K562 (cell line): ENCODE data around the gene CEMP1. TPM values are rescaled to one million over a fixed set of nuclear protein-coding genes. Genes with fewer than 3 reads are reported as not detected.

Experiments
- ATAC-seq: fragments of 200-7000 bp; cut with Tn5 transposase; 3 replicates; pipeline ENCODE4 v1.9.1; 2020; ENCODE audit warnings: moderate library complexity
- BruUV-seq: library from RNA; stranded (reverse); fragments of 400-500 nt; replicated peaks from 2 replicates; lab custom pipeline; 2021; lab: Mats Ljungman, UMichigan
- CTCF ChIA-PET: fragments of 300-600 bp; formaldehyde crosslinking; extraction: SDS; loops from one replicate; lab custom pipeline; 2021; ENCODE audit warnings: low intra/inter-chr PET ratio; lab: Yijun Ruan, JAX
- POLR2A ChIA-PET: fragments of 300-600, 350-650 bp; sonication (Branson Sonifier 250); formaldehyde crosslinking; extraction: SDS; loops from one replicate; lab custom pipeline; 2021; ENCODE audit warnings: antibody characterized with exemption, inconsistent platforms; lab: Yijun Ruan, JAX
- DNase-seq, 4 experiments: peaks; one replicate each; pipeline versions ENCODE4 v3.0.0 to v3.0.0-alpha.2; 2011 to 2018; ENCODE audit warnings: low spot score in 3 of 4, mixed read lengths in 3 of 4; ENCODE audit errors: extremely low read depth in 1 of 4
- FAIRE-seq: peaks from 2 replicates; lab custom pipeline; 2011; peaks lifted over from hg19 to GRCh38; lab: Jason Lieb, UNC
- H2AFZ ChIP-seq: 2 replicates; pipeline ENCODE4 v1.6.0; 2011; ENCODE audit warnings: low read depth, low read length, control low read depth, inconsistent platforms
- H3K27ac ChIP-seq: fragments of 200-600 bp; 3 replicates; pipeline ENCODE4 v1.8.0; 2011; ENCODE audit warnings: low read depth, mild to moderate bottlenecking, control low read depth, inconsistent platforms, low read length, moderate library complexity, mixed read lengths; ENCODE audit errors: extremely low read depth
- H3K27me3 ChIP-seq, 2 experiments: fragments of 300-600 bp in 1 of 2; 2 replicates in 1 of 2; 3 replicates in 1 of 2; pipeline versions ENCODE4 v1.6.0 to v1.8.0; 2011; ENCODE audit warnings: inconsistent platforms in 2 of 2, low read length in 2 of 2, mild to moderate bottlenecking in 1 of 2, mixed read lengths in 1 of 2, moderate library complexity in 1 of 2; ENCODE audit not compliant: control insufficient read depth in 2 of 2, insufficient read depth in 2 of 2
- H3K36me3 ChIP-seq: fragments of 300-600 bp; 3 replicates; pipeline ENCODE4 v1.8.0; 2011; ENCODE audit warnings: mild to moderate bottlenecking, low read length, inconsistent platforms; ENCODE audit not compliant: control insufficient read depth, insufficient read depth
- H3K4me1 ChIP-seq, 2 experiments: fragments of 200-600 bp in 1 of 2; replicated peaks in 1 of 2; 2 replicates in 1 of 2; 3 replicates in 1 of 2; pipeline versions ENCODE4 v1.5.1 to v1.8.0; 2011; ENCODE audit warnings: inconsistent platforms in 2 of 2, low read length in 2 of 2, mild to moderate bottlenecking in 1 of 2, mixed read lengths in 1 of 2, moderate library complexity in 1 of 2; ENCODE audit not compliant: control insufficient read depth in 2 of 2, insufficient read depth in 2 of 2
- H3K4me2 ChIP-seq: 2 replicates; pipeline ENCODE4 v1.6.1; 2011; ENCODE audit warnings: low read length, control low read depth, inconsistent platforms, mixed read lengths; ENCODE audit not compliant: insufficient read depth
- H3K4me3 ChIP-seq: fragments of 200-600 bp; sonication (generic), shearing (Covaris generic); 2 replicates; pipeline ENCODE4 v1.5.1; 2016; ENCODE audit warnings: control low read depth, inconsistent platforms
- H3K79me2 ChIP-seq: fragments of 200-600 bp; 3 replicates; pipeline ENCODE4 v1.8.0; 2011; ENCODE audit warnings: low read length, inconsistent platforms; ENCODE audit not compliant: control insufficient read depth, insufficient read depth
- H3K9ac ChIP-seq, 2 experiments: 2 replicates each; pipeline versions ENCODE4 v1.6.0 to v1.6.1; 2011; ENCODE audit warnings: low read depth in 2 of 2, low read length in 2 of 2, control low read depth in 1 of 2, inconsistent platforms in 1 of 2, mild to moderate bottlenecking in 1 of 2, mixed read lengths in 1 of 2; ENCODE audit not compliant: insufficient read depth in 1 of 2
- H3K9me1 ChIP-seq: one replicate; pipeline ENCODE4 v1.6.0; 2011; ENCODE audit warnings: inconsistent platforms, mild to moderate bottlenecking, low read length, moderate library complexity; ENCODE audit not compliant: control insufficient read depth, insufficient read depth
- H3K9me3 ChIP-seq: replicated peaks from 2 replicates; pipeline ENCODE4 v1.5.1; 2011; ENCODE audit warnings: low read depth, low read length, inconsistent platforms; ENCODE audit not compliant: control insufficient read depth, insufficient read depth
- H4K20me1 ChIP-seq: replicated peaks from 2 replicates; pipeline ENCODE4 v1.6.1; 2011; ENCODE audit warnings: low read length, inconsistent platforms, mixed read lengths; ENCODE audit not compliant: control insufficient read depth, insufficient read depth
- HCFC1 ChIP-seq: IDR thresholded peaks from 2 replicates; pipeline ENCODE4 v1.6.1; 2012; ENCODE audit warnings: low read depth, low read length, improper control_type of control experiment
- HNRNPK ChIP-seq: fragments of 200-400 bp; formaldehyde crosslinking; IDR thresholded peaks from one replicate; pipeline ENCODE4 v1.6.1; 2018; ENCODE audit warnings: mild to moderate bottlenecking, low read depth, low read length; ENCODE audit not compliant: poor library complexity, severe bottlenecking
- L3MBTL2 ChIP-seq: fragments of 450-650 bp; IDR thresholded peaks from 2 replicates; pipeline ENCODE4 v1.6.1; 2016; ENCODE audit warnings: mild to moderate bottlenecking, moderate library complexity
- MECOM ChIP-seq: fragments of 250-450 bp; sonication (Bioruptor Pico); IDR thresholded peaks from 2 replicates; pipeline ENCODE4 v1.8.0; 2022; ENCODE audit warnings: inconsistent platforms
- NCOA1 ChIP-seq: fragments of 450-650 bp; IDR thresholded peaks from 2 replicates; pipeline ENCODE4 v1.6.1; 2016; ENCODE audit warnings: low read depth
- NELFE ChIP-seq: IDR thresholded peaks from 2 replicates; pipeline ENCODE4 v1.6.1; 2011; ENCODE audit warnings: mild to moderate bottlenecking; ENCODE audit not compliant: insufficient read depth, insufficient read length
- NFXL1 ChIP-seq: fragments of 450-650 bp; formaldehyde crosslinking; IDR thresholded peaks from 2 replicates; pipeline ENCODE4 v1.4.0; 2021; ENCODE audit warnings: mild to moderate bottlenecking
- NR1H2 ChIP-seq: sonication (generic); formaldehyde crosslinking; IDR thresholded peaks from 2 replicates; pipeline ENCODE4 v1.4.0; 2020; ENCODE audit warnings: mild to moderate bottlenecking, missing genetic modification reagents
- NR2C2 ChIP-seq, 2 experiments: fragments of 200-800 bp in 1 of 2; sonication (Bioruptor generic) in 1 of 2; sonication (generic) in 1 of 2; formaldehyde crosslinking in 1 of 2; IDR thresholded peaks; 2 replicates each; pipeline versions ENCODE4 v1.6.1 to v1.8.0; 2016 to 2022; ENCODE audit warnings: mild to moderate bottlenecking in 1 of 2, missing compliant biosample characterization in 1 of 2, missing genetic modification characterization in 1 of 2, missing genetic modification reagents in 1 of 2
- RBM17 ChIP-seq: fragments of 200-400 bp; formaldehyde crosslinking; IDR thresholded peaks from 2 replicates; pipeline ENCODE4 v1.6.1; 2017; ENCODE audit warnings: low read depth, mild to moderate bottlenecking, low read length, borderline replicate concordance
- ZFPM2 ChIP-seq: fragments of 250-450 bp; sonication (Bioruptor Pico); IDR thresholded peaks from 2 replicates; pipeline ENCODE4 v1.5.1; 2022; ENCODE audit warnings: mild to moderate bottlenecking
- ZNF444 ChIP-seq: fragments of 250-450 bp; sonication (Bioruptor Pico); IDR thresholded peaks from 2 replicates; pipeline ENCODE4 v1.4.0; 2020; ENCODE audit warnings: mild to moderate bottlenecking, moderate library complexity
- WGBS: fragments of 100-300 bp; shearing (Covaris generic); methylation state at CpG from one replicate; pipeline ENCODE4 v1.1.6; 2016; ENCODE audit warnings: low coverage, mixed read lengths; ENCODE audit not compliant: insufficient coverage; ENCODE audit errors: missing lambda C conversion rate; 5-methylcytosine and 5-hydroxymethylcytosine counted together
- in situ Hi-C: fragments of 300-500 bp; cut with MboI; formaldehyde crosslinking; loops from 4 replicates; pipeline ENCODE4 v1.15.0; 2018; ENCODE audit warnings: inconsistent platforms, mixed read lengths
- intact Hi-C: fragments of 100-400 bp; cut with micrococcal nuclease; formaldehyde crosslinking; loops from 2 replicates; pipeline ENCODE4 v1.14.2; 2022
- polyA plus RNA-seq, 8 experiments: library from polyadenylated mRNA; depleted of rRNA in 4 of 8; stranded (reverse) in 5 of 8; unstranded in 3 of 8; fragments of >200 nt; fragmentation: Nextera tagmentation in 2 of 8; fragmentation: Illumina TruSeq in 1 of 8; extraction: Ambion mirVana in 2 of 8; extraction: Trizol in 1 of 8; gene quantifications; 2 replicates each; pipeline versions ENCODE4 v1.2.1 to v1.2.3, GENCODE V29; 2011 to 2014; ENCODE audit warnings: inconsistent platforms in 1 of 8, missing spikeins in 1 of 8
- total RNA-seq, 7 experiments: library from RNA; depleted of rRNA in 6 of 7; stranded (reverse); fragments of >200 nt in 6 of 7; fragmentation: Illumina TruSeq in 2 of 7; extraction: Trizol in 2 of 7; gene quantifications; 2 replicates each; pipeline versions ENCODE4 v1.2.1 to v1.2.3, GENCODE V29; 2011 to 2021; ENCODE audit warnings: low replicate concordance in 1 of 7
- TF ChIP-seq, protein P1 (sequence below), 2 experiments: fragments of 450-650 bp; conservative IDR thresholded peaks; 2 replicates each; pipeline ENCODE4 v1.6.1; 2017; ENCODE audit warnings: mild to moderate bottlenecking in 2 of 2, moderate library complexity in 2 of 2
- TF ChIP-seq, protein P2 (sequence below): sonication (generic); formaldehyde crosslinking; IDR thresholded peaks from 2 replicates; pipeline ENCODE4 v1.8.0; 2022; ENCODE audit warnings: missing genetic modification reagents, mild to moderate bottlenecking, moderate library complexity, borderline replicate concordance
- TF ChIP-seq, protein P3 (sequence below): sonication (generic); formaldehyde crosslinking; IDR thresholded peaks from 2 replicates; pipeline ENCODE4 v1.5.0; 2020; ENCODE audit warnings: missing genetic modification reagents

CEMP1 gene
- total and polyA plus RNA-seq, 9 of the 15 experiments (the other 6 are each of a cell fraction or from before 2014, with no cell fraction given), result 0.05 to 0.45 TPM; not detected in 7

- TF ChIP-seq, protein P1, sequence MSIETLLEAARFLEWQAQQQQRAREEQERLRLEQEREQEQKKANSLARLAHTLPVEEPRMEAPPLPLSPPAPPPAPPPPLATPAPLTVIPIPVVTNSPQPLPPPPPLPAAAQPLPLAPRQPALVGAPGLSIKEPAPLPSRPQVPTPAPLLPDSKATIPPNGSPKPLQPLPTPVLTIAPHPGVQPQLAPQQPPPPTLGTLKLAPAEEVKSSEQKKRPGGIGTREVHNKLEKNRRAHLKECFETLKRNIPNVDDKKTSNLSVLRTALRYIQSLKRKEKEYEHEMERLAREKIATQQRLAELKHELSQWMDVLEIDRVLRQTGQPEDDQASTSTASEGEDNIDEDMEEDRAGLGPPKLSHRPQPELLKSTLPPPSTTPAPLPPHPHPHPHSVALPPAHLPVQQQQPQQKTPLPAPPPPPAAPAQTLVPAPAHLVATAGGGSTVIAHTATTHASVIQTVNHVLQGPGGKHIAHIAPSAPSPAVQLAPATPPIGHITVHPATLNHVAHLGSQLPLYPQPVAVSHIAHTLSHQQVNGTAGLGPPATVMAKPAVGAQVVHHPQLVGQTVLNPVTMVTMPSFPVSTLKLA (conservative IDR thresholded peaks at IDR 0.05), result no peak
- no peak for TF ChIP-seq L3MBTL2
These were observed 32.5 kb downstream of the CEMP1 start (continued) for GRCh38 chr16:2498531-2499253.

DNA sequence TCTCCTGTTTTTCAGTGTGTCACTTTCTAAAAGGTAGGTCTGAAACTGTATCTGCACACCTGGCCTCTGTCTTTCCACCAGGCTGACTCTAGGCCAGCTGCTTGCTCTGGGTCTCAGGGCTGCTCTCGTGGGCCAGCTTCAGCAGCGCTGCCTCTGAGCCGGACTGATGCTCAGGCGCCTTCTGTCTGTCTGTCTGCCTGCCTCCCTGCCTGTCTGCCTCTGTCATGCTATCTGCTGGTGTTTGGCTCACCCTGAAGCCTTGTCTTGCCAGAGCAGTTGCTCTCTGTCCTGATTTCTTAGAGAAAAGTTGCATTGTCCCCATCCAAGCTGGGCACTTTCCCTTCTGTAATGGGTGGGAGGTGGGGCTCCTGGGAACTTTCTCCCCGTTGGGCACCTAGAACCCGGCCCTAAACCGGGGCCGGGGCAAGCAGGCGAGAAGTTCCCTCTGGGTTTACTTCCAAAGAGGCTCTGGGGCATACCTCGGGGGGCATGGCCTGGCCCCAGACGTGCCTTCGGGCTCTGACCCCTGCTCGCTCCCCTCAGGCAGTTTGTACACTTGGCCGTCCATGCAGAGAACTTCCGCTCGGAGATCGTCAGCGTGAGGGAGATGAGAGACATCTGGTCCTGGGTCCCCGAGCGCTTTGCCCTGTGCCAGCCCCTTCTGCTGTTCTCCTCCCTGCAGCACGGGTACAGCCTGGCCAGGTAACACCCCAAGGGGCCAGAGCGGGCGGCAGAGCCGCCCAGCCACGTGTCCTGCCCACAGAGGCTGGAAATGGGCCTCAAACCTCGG is 33.3 kb downstream of the CEMP1 start:
- ATAC-seq, result no peak
- Histone ChIP-seq H3K9ac (peak overlapping the region in 1 of 2 experiments; percentile 83; a peak in 2 of 4 replicates), H3K9me3 (no peaks in the 10 kb centered on the region), H3K4me1 (peaks cover 22 to 72% of the 10 kb centered on the region in 2 experiments), H3K27me3 (no peaks in the 10 kb centered on the region), H3K4me2 (peak overlapping the region; percentile 57; the same call in 1 of the 2 replicates), H3K79me2 (peaks cover 22% of the 10 kb centered on the region), H2AFZ (no peak overlapping the region), H4K20me1 (peaks cover 7% of the 10 kb centered on the region), H3K27ac (peak overlapping the region; percentile 27; the same call in 1 of the 3 replicates), H3K9me1 (no peaks in the 10 kb centered on the region), H3K4me3 (no peak overlapping the region), H3K36me3 (peaks cover 68% of the 10 kb centered on the region; the same call in 2 of the 3 replicates)
- in situ Hi-C loops, result no loop called here
- ChIA-PET POLR2A (interaction anchor here (1.5 kb wide), 1 partner anchor 17 kb away, joined by 5 read pairs; the partner anchor contains the start of gene ATP6V0C), CTCF (no interaction called here)
- intact Hi-C loops, result loop anchor here (5.0 kb wide), 1 partner anchor 301 kb away; the partner anchor contains the start of gene CASKIN1
- 86% methylated on average over 19 of the region's 26 CpGs for WGBS
- BruUV-seq, result no TSS peak
- DNase-seq, result no peak
- FAIRE-seq, result no peak
- TF ChIP-seq NELFE (no peak), NFXL1 (no peak), HNRNPK (no peak), NCOA1 (no peak), ZFPM2 (CRISPR knock-in tag) (no peak), NR2C2 (CRISPR knock-in tag; IDR thresholded peaks at IDR 0.05) (no peak), NR2C2 (tag; IDR thresholded peaks at IDR 0.05) (peak; percentile 42; the same call in 1 of the 2 replicates), MECOM (CRISPR knock-in tag) (no peak), NR1H2 (CRISPR knock-in tag) (no peak), RBM17 (no peak), HCFC1 (no peak), ZNF444 (CRISPR knock-in tag) (no peak)
- TF ChIP-seq, protein P2, sequence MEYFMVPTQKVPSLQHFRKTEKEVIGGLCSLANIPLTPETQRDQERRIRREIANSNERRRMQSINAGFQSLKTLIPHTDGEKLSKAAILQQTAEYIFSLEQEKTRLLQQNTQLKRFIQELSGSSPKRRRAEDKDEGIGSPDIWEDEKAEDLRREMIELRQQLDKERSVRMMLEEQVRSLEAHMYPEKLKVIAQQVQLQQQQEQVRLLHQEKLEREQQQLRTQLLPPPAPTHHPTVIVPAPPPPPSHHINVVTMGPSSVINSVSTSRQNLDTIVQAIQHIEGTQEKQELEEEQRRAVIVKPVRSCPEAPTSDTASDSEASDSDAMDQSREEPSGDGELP (CRISPR knock-in tag), result 0 out of 2 replicates have a peak, but pooled peaks have one; percentile 4
- TF ChIP-seq, protein P3, sequence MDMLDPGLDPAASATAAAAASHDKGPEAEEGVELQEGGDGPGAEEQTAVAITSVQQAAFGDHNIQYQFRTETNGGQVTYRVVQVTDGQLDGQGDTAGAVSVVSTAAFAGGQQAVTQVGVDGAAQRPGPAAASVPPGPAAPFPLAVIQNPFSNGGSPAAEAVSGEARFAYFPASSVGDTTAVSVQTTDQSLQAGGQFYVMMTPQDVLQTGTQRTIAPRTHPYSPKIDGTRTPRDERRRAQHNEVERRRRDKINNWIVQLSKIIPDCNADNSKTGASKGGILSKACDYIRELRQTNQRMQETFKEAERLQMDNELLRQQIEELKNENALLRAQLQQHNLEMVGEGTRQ (CRISPR knock-in tag), result no peak
